ENCODE data around the gene ZRANB1. TPM values are rescaled to one million over a fixed set of nuclear protein-coding genes. Genes with fewer than 3 reads are reported as not detected.

The ZRANB1 gene
- total RNA-seq, 1 experiment from 2014 or later: 12.5 TPM

GRCh38 chr10:124961248-124961570 lies 19.3 kb downstream of the ZRANB1 start:
- Mint-ChIP-seq H3K27me3 (ENCODE audit: unreplicated experiment) (no peaks in the 10 kb centered on the region), H3K27ac (ENCODE audit: unreplicated experiment) (no peak overlapping the region), H3K4me1 (ENCODE audit: low read depth, unreplicated experiment) (no peaks in the 10 kb centered on the region), H3K36me3 (ENCODE audit: insufficient read depth, unreplicated experiment) (no peaks in the 10 kb centered on the region), H3K4me3 (ENCODE audit: low read depth, unreplicated experiment) (no peak overlapping the region), H3K9me3 (ENCODE audit: low read depth, unreplicated experiment) (no peaks in the 10 kb centered on the region)
- TF ChIP-seq CTCF (IDR thresholded peaks at IDR 0.05; ENCODE audit: unreplicated experiment): no peak
- BruUV-seq (replicated peaks): no TSS peak
- DNase-seq: no peak
- intact Hi-C loops (cut with micrococcal nuclease; ENCODE audit: unreplicated experiment): no loop called here
- CTCF ChIA-PET: no interaction called here

GRCh38 chr10:124962421-124962820 lies 20.5 kb downstream of the ZRANB1 start:
- no peak for DNase-seq
- peaks cover 6% of the 10 kb centered on the region for H3K36me3 Mint-ChIP-seq (ENCODE audit: insufficient read depth, unreplicated experiment)
- intact Hi-C loops (cut with micrococcal nuclease; ENCODE audit: unreplicated experiment): no loop called here
- H3K27ac Mint-ChIP-seq (ENCODE audit: unreplicated experiment): no peak overlapping the region
- no peak for TF ChIP-seq CTCF (IDR thresholded peaks at IDR 0.05; ENCODE audit: unreplicated experiment)
- CTCF ChIA-PET: no interaction called here
- H3K27me3 Mint-ChIP-seq (ENCODE audit: unreplicated experiment): no peaks in the 10 kb centered on the region
- BruUV-seq (replicated peaks): no TSS peak
- H3K9me3 Mint-ChIP-seq (ENCODE audit: low read depth, unreplicated experiment): no peaks in the 10 kb centered on the region
- no peaks in the 10 kb centered on the region for H3K4me1 Mint-ChIP-seq (ENCODE audit: low read depth, unreplicated experiment)
- no peak overlapping the region for H3K4me3 Mint-ChIP-seq (ENCODE audit: low read depth, unreplicated experiment)

GRCh38 chr10:124963866-124964720 lies 22.2 kb downstream of the ZRANB1 start:
- H3K36me3 Mint-ChIP-seq (ENCODE audit: insufficient read depth, unreplicated experiment): peaks cover 9% of the 10 kb centered on the region
- no TSS peak for BruUV-seq (replicated peaks)
- intact Hi-C loops (cut with micrococcal nuclease; ENCODE audit: unreplicated experiment): no loop called here
- no peaks in the 10 kb centered on the region for H3K4me1 Mint-ChIP-seq (ENCODE audit: low read depth, unreplicated experiment)
- no peak overlapping the region for H3K27ac Mint-ChIP-seq (ENCODE audit: unreplicated experiment)
- DNase-seq: no peak
- H3K4me3 Mint-ChIP-seq (ENCODE audit: low read depth, unreplicated experiment): no peak overlapping the region
- TF ChIP-seq CTCF (IDR thresholded peaks at IDR 0.05; ENCODE audit: unreplicated experiment): no peak
- H3K9me3 Mint-ChIP-seq (ENCODE audit: low read depth, unreplicated experiment): no peaks in the 10 kb centered on the region
- no peaks in the 10 kb centered on the region for H3K27me3 Mint-ChIP-seq (ENCODE audit: unreplicated experiment)
- CTCF ChIA-PET: no interaction called here

GRCh38 chr10:124966008-124966407 lies 24.1 kb downstream of the ZRANB1 start:
- Mint-ChIP-seq H3K4me1 (ENCODE audit: low read depth, unreplicated experiment) (no peaks in the 10 kb centered on the region), H3K27ac (ENCODE audit: unreplicated experiment) (no peak overlapping the region), H3K9me3 (ENCODE audit: low read depth, unreplicated experiment) (no peaks in the 10 kb centered on the region), H3K36me3 (ENCODE audit: insufficient read depth, unreplicated experiment) (peaks cover 9% of the 10 kb centered on the region), H3K4me3 (ENCODE audit: low read depth, unreplicated experiment) (no peak overlapping the region), H3K27me3 (ENCODE audit: unreplicated experiment) (no peaks in the 10 kb centered on the region)
- intact Hi-C loops (cut with micrococcal nuclease; ENCODE audit: unreplicated experiment): no loop called here
- DNase-seq: no peak
- BruUV-seq (replicated peaks): no TSS peak
- CTCF ChIA-PET: no interaction called here
- TF ChIP-seq CTCF (IDR thresholded peaks at IDR 0.05; ENCODE audit: unreplicated experiment): no peak
